NCI-H128 (cell line): ENCODE measurements around the gene OPCML.

Source experiments
- DNase-seq: peaks from one replicate; lab custom pipeline; 2025; ENCODE audit not compliant: unreplicated experiment; lab: John Stamatoyannopoulos, UW

The OPCML gene

GRCh38 chr11:132649277-132649676, 883.0 kb downstream of the OPCML start:
- DNase-seq: no peak

DNA sequence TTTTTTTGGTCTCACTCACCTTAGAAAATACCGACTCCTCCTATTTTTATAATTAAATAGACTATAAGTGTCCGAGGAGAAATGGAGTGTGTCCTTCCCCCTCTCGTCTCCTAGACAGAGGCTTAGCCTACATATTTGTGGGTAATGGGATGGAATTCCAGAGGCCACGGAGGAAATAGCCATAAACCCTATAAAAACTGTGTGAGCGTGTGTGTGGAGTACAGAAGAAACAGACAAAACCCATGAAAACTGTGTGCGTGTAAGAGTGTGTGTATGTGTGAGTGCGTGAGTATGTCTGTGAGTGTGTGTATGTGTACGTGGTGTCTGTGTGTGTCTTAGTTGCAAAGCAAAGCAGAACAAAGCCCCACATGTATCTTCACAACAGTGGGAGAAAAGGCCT, 883.5 kb downstream of the OPCML start:
- DNase-seq: no peak

- DNase-seq: no peak
Observed at GRCh38 chr11:132646890-132647289, 885.4 kb downstream of the OPCML start.

DNA sequence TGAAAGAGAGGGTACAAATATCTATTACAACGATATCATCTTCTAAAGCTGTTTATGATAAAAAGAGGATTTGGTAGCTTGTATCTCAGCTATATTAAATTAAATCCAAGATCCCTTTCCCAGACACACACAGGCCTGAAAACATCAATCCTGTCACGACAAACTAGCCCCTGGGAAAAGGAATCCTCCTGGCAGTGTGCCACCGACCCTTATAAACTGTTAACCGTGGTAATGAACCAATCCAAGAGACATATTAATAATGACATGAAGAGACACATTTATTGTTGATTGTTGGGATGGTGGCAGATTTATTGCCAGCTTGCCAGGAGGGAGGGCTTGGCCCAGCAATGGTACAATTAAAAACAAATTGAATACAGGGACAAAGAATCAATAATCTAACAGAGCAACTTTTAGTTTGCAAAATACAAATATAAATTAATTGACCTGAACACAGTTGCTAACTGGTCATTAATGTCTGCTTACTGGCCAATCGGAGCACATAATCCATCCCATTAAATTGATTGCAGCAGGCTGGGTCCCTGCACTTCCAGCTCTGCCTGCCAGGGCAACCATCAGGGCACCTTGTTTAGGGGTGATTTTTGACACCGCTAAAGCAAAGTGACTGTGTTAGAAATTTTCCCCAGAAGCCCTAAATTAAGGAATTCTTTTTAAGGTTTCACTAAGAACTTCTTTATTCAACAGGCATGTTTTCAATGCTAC, 887.6 kb downstream of the OPCML start:
- peak; percentile 24 for DNase-seq

GRCh38 chr11:132643239-132643638, 889.1 kb downstream of the OPCML start:
- DNase-seq: no peak

GRCh38 chr11:132640952-132641351, 891.3 kb downstream of the OPCML start:
- no peak for DNase-seq

- DNase-seq: no peak
Observed at GRCh38 chr11:132639986-132640385, 892.3 kb downstream of the OPCML start.

DNA sequence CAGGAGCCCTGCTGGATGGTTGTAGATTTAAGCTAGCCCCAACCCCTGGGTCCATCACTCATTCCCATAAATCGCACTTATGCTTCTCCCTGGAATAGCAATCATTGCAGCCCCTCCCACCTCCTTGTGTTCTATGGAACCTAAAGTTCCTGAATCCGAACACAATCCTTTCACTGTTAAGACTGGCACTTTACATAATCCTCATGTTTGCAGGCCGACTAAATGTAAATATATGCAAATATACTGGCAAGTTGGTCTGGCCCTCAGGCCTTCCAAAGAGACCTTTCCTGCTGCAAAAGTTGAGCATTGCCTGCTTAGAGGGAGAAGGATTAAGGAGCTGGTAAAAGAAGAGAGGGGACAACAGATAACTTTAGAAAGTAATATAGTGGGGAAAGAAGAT, 892.9 kb downstream of the OPCML start:
- no peak for DNase-seq

GRCh38 chr11:132638423-132638822, 893.9 kb downstream of the OPCML start:
- no peak for DNase-seq

DNA sequence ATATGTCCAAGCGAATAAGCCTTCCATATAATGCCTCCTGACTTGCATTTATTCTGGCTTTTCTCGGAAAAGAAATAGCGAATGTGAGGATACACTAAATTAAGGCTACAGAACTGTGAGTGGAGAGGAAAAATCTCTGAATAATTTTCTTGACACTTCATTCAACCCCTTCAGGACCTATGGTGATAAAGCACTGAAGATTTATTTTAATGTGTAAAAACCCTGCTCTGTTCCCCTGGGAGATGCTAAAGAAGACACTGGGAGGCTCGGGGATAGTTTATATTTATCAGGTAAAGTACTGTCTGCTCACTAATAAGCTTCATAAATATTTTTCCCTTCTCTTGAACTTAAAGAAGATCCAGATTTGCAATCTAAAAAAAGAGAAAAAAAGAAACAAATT, 895.8 kb downstream of the OPCML start:
- DNase-seq: no peak

- DNase-seq: no peak
Observed at GRCh38 chr11:132632641-132633124, 899.6 kb downstream of the OPCML start.

DNA sequence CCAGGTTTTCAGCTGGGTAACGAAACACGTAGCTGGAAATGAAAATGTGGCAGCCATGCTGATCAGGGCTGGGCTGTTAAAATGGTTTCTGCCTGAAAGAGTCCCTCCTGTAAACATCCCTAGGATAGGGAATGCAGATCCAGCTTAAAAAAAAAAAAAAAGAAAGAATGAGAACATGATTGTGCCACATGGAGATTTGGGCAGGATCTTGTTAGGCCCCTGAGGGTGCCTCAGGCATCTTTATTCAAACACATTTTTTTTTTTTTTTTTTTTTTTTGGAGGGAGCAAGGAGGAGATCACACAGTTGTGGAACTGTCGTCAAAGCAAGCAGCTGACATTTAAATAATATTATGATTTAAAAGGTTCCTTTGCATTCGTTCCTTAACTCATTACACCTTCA, 900.3 kb downstream of the OPCML start:
- no peak for DNase-seq

DNA sequence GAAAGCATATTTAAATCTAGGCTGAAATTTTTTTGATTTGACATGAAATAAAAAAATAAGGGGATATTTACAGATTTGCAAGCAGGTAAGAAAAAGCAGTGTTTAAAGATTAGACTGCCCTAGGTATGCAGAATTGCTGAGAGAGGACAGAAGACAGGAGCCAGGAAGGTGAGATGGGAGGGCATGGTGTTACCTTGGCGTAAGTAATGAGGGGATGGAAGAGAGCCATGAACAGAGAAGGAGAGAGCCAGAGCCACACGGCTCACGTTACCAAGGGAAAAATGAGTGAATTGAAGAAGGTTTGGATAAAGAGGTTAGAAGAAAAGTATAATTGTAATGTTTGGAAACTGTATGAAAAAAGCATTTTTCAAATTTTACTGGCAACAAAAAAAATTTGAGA, 904.3 kb downstream of the OPCML start:
- DNase-seq: no peak

DNA sequence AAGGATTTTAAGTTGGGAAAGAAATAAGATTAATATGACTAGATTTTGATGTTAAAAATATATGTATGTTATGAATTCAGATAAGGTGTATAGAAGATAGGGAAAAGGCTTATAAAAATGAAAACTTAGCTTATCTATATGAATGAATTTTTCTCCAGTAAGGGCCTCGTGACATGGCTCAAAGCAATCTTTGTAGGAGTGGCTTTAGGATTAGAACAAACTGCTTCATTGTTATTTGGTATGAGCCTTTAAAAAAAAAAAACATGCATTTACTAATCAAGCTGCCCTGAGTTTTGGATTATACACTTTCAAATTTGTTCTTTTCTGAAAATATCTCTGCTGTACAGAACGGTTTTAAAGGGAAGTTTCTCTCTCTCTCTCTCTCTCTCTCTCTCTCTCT, 905.9 kb downstream of the OPCML start:
- no peak for DNase-seq

DNA sequence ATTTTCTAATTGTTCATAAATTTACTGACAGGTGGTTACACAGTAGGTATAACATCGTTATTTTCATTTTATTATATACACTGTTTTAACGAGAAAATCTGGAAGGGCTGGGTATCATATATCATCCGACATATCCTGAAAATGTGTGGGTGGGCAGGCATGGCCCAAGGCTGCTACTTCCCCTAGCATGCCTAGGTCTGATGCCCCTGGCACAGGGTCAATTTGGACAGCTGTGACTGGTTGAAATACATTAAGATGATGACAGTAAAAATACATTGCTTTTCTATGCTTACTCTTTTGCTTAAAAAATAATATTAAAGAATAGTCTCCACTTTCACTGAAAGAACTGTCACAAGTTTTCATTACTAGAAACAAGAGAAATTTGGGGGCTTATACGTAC, 908.8 kb downstream of the OPCML start:
- no peak for DNase-seq

GRCh38 chr11:132621976-132622580, 910.2 kb downstream of the OPCML start:
- DNase-seq: no peak

DNA sequence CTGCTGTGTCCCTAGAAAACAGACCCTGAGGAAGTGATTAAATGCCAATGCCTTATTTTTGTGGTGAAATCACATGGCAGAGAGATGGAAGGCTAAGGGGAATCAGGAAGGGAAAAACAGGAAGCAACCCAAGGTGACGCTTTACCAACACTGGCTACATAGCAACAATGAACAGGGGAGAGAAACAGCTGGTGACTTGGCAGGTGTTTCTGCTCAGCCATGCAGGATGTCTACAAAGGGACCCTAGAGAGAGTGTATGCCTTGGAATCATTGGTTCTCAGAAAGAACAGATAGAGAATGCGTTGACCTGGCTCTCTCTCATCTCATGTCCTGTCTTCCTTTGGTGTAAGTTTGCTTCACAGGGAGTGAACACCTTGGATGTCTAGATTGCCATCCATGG, 911.9 kb downstream of the OPCML start:
- DNase-seq: no peak

DNA sequence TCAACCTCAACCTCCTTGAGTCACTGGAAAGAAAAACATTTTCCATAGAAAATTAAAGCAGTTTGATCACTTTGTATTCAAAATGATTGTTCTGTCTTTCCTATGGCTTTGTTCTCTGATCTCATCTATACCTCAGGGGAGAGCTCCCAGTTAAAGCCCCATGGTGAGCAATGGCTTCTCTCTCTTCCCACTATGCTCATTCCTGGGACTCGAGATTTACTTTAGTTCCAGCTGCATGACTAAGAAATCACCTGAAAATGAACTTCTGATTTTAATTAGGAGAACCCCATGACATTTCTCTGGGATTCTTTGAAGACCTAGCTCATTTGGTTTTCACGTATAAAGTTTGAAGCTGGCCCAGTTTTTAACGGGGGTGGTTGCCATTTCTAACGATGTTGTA, 921.5 kb downstream of the OPCML start:
- no peak for DNase-seq

- DNase-seq: no peak
Observed at GRCh38 chr11:132610216-132610615, 922.1 kb downstream of the OPCML start.

DNA sequence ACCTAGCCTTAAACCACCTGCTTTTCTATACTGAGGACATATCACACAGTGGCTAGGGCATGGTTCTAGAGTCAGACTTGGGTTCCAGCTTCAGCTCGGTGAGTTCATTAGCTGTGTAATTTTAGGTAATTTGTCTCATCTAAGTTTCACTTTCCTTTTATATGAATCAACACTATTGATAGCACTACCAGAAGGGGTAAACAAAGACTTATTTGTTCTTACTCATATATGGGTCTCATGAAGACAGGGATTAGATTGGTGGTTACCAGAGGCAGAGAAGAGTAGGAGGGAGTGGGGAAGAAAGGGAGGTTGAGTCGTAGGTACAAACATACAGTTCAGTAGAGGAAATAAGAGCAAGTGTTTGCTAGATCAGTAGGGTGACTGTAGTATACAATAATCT, 924.7 kb downstream of the OPCML start:
- no peak for DNase-seq

- no peak for DNase-seq
Observed at GRCh38 chr11:132605825-132606570, 926.3 kb downstream of the OPCML start.

DNA sequence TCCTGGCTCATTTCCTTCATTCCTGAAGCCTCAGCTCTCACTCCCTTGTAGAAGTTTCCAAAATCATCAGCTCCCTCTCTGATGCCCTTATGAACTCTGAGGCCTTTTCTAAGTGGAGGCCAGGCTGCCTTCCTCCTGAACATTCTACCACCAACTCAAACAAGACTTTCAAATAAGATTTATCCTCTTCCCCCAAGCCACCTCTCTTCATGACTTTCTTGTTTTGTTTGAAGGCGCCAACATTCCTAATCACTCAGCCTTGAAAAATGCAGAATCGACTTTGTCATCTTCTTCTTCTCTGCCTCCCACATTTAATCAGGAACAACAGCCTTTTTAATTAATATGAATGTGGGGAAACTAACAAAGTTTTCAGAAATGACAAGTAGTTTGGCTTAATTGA, 927.9 kb downstream of the OPCML start:
- no peak for DNase-seq
